Ascending aorta (tissue), 2 donors: ENCODE data around the gene NAPEPLD. TPM values are rescaled to one million over a fixed set of nuclear protein-coding genes. Genes with fewer than 3 reads are reported as not detected.

ENCODE experiments used
- DNase-seq, 2 donors: peaks; one replicate each; pipeline ENCODE4 v3.0.0-alpha.2; 2019; ENCODE audit warnings: low spot score in 2 of 2
- H3K27ac ChIP-seq, 2 donors: fragments of 200-600 bp; sonication (generic); one replicate each; pipeline ENCODE4 v1.5.1; 2016 to 2017; ENCODE audit warnings: mild to moderate bottlenecking in 1 of 2
- H3K27me3 ChIP-seq: fragments of 200-600 bp; sonication (generic); one replicate; pipeline ENCODE4 v1.5.1; 2017
- H3K36me3 ChIP-seq, 2 donors: fragments of 200-600 bp; sonication (generic); one replicate each; pipeline ENCODE4 v1.5.1; 2016
- H3K4me1 ChIP-seq, 2 donors: fragments of 200-600 bp; sonication (generic); one replicate each; pipeline ENCODE4 v1.5.1; 2016 to 2017; ENCODE audit warnings: mild to moderate bottlenecking in 1 of 2
- H3K4me3 ChIP-seq, 2 donors: fragments of 200-600 bp; sonication (generic); one replicate each; pipeline ENCODE4 v1.5.1; 2016 to 2017; ENCODE audit warnings: mild to moderate bottlenecking in 1 of 2
- H3K9me3 ChIP-seq, 2 donors: fragments of 200-600 bp; sonication (generic); one replicate each; pipeline ENCODE4 v1.5.1; 2016
- CTCF ChIP-seq, 3 experiments: fragments of 200-600 bp in 2 of 3; fragments of 450-650 bp in 1 of 3; sonication (generic) in 2 of 3; IDR thresholded peaks; one replicate each; pipeline ENCODE4 v1.5.1; 2016 to 2019; ENCODE audit warnings: antibody characterized with exemption in 3 of 3, mild to moderate bottlenecking in 1 of 3, moderate library complexity in 1 of 3
- intact Hi-C: fragments of 100-400 bp; cut with DNase I; formaldehyde crosslinking; loops from one replicate; pipeline ENCODE4 v1.15.1; 2023
- total RNA-seq: library from RNA; depleted of rRNA; stranded (reverse); fragments of >200 nt; gene quantifications from one replicate; pipeline ENCODE4 v1.1.0, GENCODE V29; 2016

NAPEPLD gene
- total RNA-seq, 1 donor from 2014 or later, result 19.4 TPM

- intact Hi-C loops, result loop anchor here (5.0 kb wide), 2 partner anchors 179 to 324 kb away; partner anchors contain the start of gene FAM185A
- TF ChIP-seq CTCF (IDR thresholded peaks at IDR 0.05), result no peak
- no peak overlapping the region for H3K4me3 ChIP-seq
- H3K27me3 ChIP-seq, result no peaks in the 10 kb centered on the region
- DNase-seq, result no peak
- no peaks in the 10 kb centered on the region for H3K36me3 ChIP-seq
- H3K9me3 ChIP-seq, result no peaks in the 10 kb centered on the region
- H3K27ac ChIP-seq, result no peak overlapping the region
- peaks cover 0 to 7% of the 10 kb centered on the region in 2 donors for H3K4me1 ChIP-seq
Measured at GRCh38 chr7:103071000-103071399, 77.9 kb downstream of the NAPEPLD start.

GRCh38 chr7:103068414-103069403, 80.2 kb downstream of the NAPEPLD start:
- Histone ChIP-seq H3K4me3 (no peak overlapping the region), H3K4me1 (peaks cover 0 to 2% of the 10 kb centered on the region in 2 donors), H3K36me3 (no peaks in the 10 kb centered on the region), H3K27ac (no peak overlapping the region), H3K27me3 (no peaks in the 10 kb centered on the region), H3K9me3 (no peaks in the 10 kb centered on the region)
- TF ChIP-seq CTCF (IDR thresholded peaks at IDR 0.05), result no peak
- DNase-seq, result no peak
- intact Hi-C loops, result no loop called here

DNA sequence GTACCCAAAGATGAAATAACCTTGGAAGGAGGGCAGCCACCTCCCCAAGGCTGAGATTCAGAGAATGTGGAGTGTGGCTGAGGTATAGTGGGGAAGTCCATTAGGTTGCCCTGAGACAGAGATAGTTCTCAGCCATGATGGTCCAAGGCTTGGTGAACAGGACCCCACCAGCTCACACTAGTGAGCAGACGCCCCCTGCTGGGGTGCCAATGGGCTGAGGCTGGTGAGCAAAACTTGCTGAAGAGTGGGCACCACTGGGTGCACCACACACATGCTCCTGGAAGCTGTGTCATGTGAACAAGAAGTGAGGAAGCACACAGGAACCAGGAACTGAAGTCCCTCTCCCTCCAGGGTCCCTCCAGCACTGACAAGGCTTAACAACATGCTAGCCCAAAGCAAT, 83.2 kb downstream of the NAPEPLD start:
- Histone ChIP-seq H3K4me3 (no peak overlapping the region), H3K27ac (no peak overlapping the region), H3K9me3 (no peaks in the 10 kb centered on the region), H3K27me3 (no peaks in the 10 kb centered on the region), H3K4me1 (no peaks in the 10 kb centered on the region), H3K36me3 (no peaks in the 10 kb centered on the region)
- intact Hi-C loops, result no loop called here
- no peak for DNase-seq
- TF ChIP-seq CTCF (IDR thresholded peaks at IDR 0.05), result peak in 1 of 3 experiments; percentile 38

- Histone ChIP-seq H3K9me3 (no peaks in the 10 kb centered on the region), H3K27me3 (no peaks in the 10 kb centered on the region), H3K4me1 (no peaks in the 10 kb centered on the region), H3K36me3 (no peaks in the 10 kb centered on the region), H3K4me3 (no peak overlapping the region), H3K27ac (no peak overlapping the region)
- DNase-seq, result no peak
- TF ChIP-seq CTCF (IDR thresholded peaks at IDR 0.05), result no peak
- intact Hi-C loops, result loop anchor here (5.0 kb wide), 2 partner anchors 152 to 307 kb away; partner anchors contain the start of gene LRRC17
Measured at GRCh38 chr7:103063895-103064294, 85.0 kb downstream of the NAPEPLD start.

- DNase-seq, result no peak
- no peaks in the 10 kb centered on the region for H3K4me1 ChIP-seq
- H3K27me3 ChIP-seq, result no peaks in the 10 kb centered on the region
- intact Hi-C loops, result no loop called here
- no peak overlapping the region for H3K27ac ChIP-seq
- TF ChIP-seq CTCF (IDR thresholded peaks at IDR 0.05), result no peak
- no peaks in the 10 kb centered on the region for H3K9me3 ChIP-seq
- H3K4me3 ChIP-seq, result no peak overlapping the region
- no peaks in the 10 kb centered on the region for H3K36me3 ChIP-seq
Measured at GRCh38 chr7:103059471-103059870, 89.4 kb downstream of the NAPEPLD start.
